ENCODE results near the gene OTOS.

DNA sequence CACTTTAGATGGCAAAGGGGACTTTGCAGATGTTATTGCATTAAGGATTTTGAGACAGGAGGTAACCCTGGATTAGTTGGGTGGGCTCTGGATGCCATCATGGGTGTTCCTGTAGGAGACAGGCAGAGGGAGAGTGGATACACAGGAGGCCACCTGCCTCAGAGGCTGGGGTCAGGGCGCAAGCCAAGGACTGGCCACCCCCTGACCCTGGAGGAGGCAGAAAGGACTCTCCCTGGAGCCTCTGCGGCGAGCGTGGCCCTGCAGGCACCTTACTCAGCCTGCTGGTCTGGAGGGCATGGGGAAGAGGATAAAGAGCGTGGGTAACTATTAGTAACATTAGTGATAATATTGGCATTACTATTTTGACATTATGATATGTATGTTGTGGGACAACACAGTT is 21.6 kb upstream of the OTOS start:
- TF ChIP-seq, protein P1, sequence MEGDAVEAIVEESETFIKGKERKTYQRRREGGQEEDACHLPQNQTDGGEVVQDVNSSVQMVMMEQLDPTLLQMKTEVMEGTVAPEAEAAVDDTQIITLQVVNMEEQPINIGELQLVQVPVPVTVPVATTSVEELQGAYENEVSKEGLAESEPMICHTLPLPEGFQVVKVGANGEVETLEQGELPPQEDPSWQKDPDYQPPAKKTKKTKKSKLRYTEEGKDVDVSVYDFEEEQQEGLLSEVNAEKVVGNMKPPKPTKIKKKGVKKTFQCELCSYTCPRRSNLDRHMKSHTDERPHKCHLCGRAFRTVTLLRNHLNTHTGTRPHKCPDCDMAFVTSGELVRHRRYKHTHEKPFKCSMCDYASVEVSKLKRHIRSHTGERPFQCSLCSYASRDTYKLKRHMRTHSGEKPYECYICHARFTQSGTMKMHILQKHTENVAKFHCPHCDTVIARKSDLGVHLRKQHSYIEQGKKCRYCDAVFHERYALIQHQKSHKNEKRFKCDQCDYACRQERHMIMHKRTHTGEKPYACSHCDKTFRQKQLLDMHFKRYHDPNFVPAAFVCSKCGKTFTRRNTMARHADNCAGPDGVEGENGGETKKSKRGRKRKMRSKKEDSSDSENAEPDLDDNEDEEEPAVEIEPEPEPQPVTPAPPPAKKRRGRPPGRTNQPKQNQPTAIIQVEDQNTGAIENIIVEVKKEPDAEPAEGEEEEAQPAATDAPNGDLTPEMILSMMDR (conservative IDR thresholded peaks at IDR 0.05 in 1 of 2, IDR thresholded peaks at IDR 0.05 in 1 of 2; ENCODE audit: extremely low read depth in 1 of 2, insufficient read depth in 1 of 2, low read depth in 1 of 2, low read length in 2 of 2), result no peak
- TF ChIP-seq EZH2 (IDR thresholded peaks at IDR 0.05; ENCODE audit: borderline replicate concordance, low read length), result no peak

Data from mammary epithelial cell (primary cell).